HG03354 (cell line): ENCODE results near the gene GIMAP1.

Experiments used
- ATAC-seq: cut with Tn5 transposase; IDR thresholded peaks from one replicate; pipeline ENCODE4 v1.9.1; 2021; ENCODE audit warnings: mild to moderate bottlenecking; ENCODE audit not compliant: unreplicated experiment, poor library complexity, severe bottlenecking

GIMAP1 gene

DNA sequence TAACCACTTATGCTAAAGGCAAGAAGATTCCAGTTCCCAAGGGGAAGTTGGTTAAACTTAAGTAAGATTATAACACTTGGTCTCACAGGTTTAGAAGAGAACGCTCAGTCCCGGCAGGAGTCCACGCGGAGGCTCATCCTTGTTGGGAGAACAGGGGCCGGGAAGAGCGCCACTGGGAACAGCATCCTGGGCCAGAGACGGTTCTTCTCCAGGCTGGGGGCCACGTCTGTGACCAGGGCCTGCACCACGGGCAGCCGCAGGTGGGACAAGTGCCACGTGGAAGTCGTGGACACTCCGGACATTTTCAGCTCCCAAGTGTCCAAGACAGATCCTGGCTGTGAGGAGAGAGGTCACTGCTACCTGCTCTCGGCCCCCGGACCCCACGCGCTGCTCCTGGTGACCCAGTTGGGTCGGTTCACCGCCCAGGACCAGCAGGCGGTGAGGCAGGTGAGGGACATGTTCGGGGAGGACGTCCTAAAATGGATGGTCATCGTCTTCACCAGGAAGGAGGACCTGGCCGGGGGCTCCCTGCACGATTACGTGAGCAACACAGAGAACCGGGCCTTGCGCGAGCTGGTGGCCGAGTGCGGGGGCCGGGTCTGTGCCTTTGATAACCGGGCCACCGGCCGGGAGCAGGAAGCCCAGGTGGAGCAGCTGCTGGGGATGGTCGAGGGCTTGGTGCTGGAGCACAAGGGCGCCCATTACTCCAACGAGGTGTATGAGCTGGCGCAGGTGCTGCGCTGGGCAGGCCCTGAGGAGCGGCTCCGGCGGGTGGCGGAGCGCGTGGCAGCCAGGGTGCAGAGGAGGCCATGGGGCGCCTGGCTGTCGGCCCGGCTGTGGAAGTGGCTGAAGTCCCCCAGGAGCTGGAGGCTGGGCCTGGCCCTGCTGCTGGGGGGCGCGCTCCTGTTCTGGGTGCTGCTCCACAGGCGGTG, 3.8 kb downstream of the GIMAP1 start:
- ATAC-seq, result no peak

DNA sequence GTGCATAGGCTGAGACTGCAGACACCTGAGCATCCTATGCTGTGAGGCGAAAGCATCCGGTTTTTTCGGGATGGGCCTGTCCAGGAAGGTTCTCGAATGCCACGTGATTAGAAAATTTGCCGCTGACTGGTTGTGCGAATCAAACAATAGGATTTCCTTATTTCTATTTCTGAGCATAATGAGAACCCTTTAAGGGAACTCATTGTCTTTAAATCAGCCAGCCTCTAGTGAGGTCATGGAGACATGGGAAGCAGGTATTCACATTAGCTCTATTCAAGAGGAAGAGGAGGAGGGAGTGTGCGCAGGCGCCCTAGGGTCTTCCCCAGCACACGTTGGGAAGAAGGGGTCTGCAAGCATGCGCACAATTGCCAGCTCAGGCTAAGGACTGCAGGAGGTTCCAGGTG, 5.6 kb downstream of the GIMAP1 start:
- ATAC-seq, result no peak

DNA sequence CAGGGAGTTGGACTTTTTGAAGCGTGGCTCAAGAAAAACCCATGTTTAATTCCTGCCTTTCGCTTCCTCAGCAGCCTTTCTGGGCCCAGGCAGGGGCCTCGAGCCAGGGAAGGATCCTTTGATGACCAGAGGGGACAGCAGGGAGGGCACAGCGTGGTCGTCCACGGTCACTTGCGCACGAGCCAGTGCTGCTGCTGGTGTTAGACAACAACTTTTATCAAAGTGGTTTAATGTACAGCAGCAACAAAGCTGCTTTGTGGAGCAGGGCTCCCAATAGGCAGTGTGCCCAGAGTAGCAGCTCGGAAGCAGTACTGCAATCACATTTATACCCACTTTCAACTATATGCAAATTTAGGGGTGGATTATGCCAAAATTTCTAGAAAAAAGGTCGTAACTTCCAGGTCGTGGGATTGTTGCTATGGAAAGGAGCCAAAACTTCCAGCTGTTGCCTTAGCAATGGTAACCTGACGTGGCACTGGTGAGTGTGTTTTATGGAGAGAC, 6.1 kb downstream of the GIMAP1 start:
- no peak for ATAC-seq

DNA sequence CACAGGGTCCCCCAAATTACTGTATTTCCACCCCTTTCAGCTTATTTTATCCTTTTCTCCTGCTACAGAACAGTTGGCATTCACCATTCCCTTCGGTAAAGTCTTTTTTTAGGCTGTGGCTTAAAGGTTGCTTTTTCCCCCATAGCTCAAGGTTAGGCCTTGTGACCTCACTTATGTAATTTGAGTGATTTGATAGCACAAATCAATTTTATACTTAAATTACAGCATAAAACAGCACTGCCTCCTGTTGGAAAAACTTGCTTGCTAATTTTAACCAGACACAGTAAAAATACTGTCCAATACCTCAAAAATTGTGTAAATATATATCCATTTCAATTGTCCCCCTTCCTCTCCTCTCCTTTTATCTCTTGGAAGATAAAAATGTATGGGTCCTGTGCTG, 7.1 kb downstream of the GIMAP1 start:
- no peak for ATAC-seq

DNA sequence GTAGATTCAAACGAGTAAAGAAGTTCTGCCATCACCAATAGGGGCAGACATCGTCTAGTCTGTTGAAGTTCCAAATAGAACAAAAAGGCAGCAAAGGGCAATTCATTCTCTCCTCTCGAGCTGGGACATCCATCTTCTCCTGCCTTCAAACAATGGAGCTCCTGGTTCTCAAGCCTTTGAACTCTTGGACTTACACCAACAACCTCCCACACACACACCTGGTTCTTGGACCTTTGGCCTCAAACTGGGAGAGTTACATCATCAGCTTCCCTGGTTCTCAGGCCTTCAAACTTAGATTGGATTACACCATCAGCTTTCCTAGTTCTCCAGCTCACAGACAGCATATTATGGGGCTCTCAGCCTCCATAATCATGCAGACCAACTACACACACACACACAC, 11.0 kb downstream of the GIMAP1 start:
- no peak for ATAC-seq

DNA sequence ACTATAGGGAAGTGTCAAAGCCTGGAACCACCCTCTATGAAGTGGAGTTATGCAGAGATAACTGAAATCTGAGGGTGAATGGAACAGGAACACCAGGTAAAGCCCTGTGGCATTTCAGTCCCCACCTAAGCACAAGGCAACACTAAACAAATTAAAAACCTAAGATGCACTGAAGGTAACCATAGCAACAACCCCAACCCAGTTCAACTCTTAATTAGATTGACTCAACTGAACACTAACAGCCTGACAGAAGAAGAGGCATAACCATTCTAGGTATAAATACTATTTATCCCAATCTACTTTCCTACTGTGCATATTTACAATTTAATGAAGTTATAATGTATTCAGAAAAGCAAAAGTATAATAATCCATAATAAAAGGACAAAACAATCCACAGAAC, 11.6 kb downstream of the GIMAP1 start:
- no peak for ATAC-seq

DNA sequence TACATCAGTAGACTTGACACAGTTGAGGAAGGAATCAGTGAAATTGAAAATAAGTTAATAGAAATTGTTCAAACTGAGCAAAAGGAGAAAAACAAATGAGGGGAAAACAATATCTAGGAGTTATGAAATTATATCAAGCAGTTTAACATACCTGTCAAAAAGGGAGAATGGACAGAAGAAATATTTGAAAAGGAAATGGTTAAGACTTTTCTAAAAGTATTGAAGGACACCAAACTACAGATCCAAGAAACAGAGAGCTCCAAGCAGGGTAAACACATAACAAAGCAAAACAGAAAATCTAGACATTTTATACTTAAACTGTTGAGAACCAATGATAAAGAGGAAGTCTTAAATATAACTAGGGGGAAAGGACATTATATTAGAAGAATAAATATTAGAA, 12.2 kb downstream of the GIMAP1 start:
- ATAC-seq, result no peak

DNA sequence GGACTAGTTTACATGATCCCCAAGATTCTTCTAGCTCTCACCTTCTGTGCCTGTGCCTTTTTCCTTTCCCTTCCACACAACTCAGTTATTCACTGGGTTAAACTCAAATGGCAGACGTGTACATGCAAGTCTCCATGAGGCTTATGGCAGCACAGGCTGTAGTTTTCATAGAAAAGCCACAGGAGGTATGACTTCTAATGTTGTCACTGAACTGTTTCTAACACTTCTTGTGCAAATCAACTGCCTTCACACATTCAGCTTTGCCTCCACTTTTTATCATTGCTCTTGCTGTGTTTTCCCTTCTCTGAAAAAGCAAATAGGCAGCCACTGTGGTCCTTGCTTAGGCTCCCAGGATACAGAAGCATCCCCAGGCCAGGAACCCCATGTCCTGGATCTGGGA, 15.5 kb downstream of the GIMAP1 start:
- ATAC-seq, result no peak

DNA sequence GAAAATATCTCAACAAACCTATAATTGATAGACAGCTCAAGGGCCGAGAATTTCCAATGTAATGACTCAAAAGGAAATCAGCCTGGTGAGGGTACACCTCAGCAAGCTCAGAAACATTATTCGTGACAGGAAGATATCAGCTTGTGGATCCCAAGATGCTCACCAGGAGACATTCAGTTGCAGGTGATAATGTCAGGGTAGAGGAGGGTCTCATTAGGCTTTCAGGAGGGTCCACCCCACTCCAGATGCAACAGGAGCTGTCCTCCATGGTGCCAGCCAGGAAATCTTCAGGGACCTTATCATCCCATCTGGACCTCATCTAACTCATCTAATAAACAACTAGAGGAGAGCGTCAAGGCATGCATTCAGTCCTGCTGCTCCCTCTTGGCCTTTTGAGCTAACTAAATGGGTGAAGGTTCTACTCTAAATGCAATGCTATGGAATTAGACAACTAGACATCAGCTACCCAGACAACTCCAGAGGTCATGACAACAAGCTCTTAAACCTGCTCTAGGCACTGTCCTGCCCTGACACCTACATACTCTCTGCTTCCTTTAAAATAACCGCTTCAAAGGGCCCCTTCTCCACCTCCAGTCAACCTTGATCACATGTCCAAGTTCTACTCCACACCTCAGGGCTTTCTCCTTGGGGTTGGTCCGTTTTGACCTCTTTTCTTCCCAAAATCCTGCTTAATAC, 16.5 kb downstream of the GIMAP1 start:
- no peak for ATAC-seq

DNA sequence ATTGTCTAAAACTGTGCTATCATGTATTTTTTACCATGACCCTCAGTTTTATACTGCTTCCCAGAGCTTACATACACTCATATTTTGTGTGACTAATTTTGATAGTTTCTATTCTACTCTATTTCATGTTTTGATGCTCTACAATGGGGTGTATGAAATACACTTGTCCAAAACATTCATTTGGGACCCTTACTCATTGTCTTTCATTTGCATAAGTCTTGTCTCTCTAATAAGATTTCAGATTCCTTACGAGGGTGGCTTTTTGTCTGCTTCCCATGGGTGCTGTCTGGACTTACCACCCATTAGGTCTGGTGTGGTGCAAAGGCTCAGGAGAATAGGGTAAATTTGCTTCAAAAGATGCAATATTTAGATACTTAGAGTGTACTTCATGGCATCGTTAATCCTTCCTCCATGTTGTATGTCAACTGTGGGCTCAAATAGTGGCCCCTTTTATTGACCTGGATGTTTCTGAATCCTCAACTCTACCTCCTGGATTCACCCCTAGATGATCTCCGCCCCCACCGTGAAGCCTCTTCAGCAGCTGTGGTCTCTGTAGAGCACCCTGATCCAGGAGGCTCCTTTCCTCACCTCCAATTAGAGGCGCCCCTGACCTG, 17.2 kb downstream of the GIMAP1 start:
- no peak for ATAC-seq

DNA sequence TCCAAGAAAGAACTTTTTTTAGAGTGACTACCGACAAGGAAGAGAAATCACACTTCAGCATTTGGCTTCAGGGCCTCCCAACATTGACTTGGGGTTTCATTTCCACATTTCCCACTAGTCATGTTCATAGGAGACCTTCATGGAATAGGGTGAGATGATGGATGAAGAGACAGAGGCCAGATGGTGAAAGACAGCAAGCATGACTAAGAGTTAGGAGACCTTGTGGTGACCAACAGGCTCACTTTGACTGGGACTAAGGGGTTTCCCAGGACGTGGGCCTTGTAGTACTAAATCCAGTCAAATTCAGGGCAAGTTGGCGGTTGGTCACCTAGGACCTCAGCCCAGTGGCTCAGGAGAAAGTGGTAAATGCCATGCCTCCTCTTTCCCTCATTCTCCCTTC, 17.8 kb downstream of the GIMAP1 start:
- ATAC-seq, result no peak

DNA sequence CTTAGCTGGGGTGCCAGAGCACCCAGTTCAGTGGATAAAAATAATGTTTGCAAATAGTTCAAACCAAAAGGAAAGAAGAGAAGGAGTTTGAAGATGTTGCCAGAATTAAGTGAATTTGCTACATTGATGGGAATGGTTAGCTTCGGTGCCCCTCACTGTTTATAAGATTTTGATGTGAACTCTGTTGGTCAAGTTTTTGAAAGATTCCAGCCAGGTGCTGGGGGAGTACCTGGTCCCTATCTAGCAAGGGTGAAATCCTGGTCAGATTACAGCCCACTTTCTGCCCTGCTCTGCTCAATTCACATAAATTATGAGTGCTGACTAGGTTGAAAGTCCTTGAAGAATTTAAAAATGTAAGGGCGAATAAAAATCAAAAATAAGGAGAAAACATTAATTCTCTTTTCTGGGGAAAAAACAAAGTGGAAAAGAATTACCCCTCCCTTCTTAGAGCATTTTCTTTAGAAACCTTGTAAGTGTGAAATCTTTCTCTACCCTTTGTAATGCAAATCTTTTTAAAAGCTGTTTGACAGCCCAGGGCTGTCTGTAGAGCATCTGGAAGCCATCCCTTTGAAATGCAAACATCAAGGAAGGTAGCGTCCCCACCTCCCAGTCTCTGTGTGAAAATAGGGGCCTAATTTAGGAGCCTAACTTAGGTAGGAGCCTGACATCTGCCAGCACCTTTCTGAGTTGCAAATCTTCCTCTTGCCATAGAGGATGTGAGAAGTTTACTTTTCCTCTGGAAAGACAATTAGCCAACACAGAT, 19.4 kb downstream of the GIMAP1 start:
- ATAC-seq, result no peak

DNA sequence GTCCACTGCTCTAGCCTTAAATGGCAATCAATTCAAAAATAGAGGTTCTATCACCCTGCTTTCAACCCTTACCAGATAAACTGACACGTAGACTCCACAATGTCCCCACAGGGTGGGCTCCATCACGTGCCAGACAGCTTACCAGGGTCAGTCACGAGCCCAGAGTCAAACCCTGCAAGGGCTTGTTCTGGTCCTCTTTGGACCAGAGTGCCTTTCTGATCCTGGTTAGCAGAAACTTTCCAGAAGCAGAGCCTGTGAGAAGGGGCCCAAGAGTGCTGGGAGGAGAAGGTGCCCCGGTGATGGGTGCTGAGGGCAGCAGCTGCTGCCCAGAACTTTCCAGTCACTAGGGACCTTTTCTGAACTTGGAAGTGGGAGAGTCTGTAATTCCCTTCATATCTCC, 20.5 kb downstream of the GIMAP1 start:
- ATAC-seq, result peak; percentile 8

DNA sequence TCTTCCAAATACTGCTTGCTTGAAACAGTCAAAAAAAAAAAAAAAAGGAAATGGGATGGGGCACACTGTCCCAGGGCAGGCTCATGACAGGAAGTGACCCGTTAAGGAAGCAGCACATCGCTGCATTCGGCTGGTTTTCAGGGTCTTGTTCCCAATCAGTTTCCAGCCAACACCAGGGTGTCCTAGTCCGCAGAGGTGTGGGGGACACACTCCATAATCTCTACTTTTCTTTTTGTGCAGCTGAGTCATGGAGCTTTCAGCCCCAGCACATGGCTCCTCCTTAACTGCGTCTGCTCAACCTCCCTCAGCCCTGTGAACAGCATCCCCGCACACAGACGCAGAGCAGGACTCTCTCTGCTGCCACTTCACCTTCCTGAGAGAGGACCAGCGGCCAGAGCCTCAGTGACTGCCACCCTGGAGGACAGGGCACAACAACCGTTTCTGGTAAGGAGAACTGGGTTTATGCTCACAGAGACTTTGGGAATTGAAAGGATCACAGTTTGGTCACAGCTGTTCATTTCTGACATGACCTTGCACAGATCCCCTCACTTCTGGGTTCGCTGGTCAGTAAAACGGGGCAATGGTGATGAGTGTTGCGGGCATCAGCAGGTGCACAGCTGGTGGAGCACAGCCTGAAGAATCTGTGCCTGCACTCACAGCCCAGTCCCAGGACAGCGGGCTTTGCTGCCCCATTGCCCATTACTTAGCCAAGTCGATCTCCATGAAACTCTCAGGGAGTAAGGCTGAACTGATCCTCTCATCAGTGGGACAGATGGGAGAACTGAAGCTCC, 21.0 kb downstream of the GIMAP1 start, which contains the start of gene GIMAP5:
Gene GIMAP5, plus strand, starts transcription at position 154 of the 791 bp plus-strand sequence. CDS start 3,467 bp downstream, outside the sequence.
- ATAC-seq, result peak; percentile 81

DNA sequence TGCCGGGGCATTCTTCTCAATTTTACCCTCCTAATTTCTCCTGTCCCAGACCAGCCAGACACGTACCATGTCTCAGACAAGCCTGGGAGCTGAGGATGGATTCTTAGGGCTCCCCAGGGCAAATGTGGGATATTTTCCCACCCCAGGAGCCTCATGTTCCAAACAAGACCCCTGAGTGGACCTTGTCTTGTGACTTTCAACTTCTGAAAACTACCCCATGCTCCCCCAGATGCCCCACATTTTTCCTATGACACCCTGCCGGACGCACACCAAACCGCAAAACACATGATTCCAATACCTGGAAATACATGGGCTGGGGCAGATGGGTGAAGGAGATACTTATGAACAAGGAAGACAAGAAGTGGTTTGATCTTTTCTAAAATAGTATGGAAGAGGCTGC, 21.7 kb downstream of the GIMAP1 start:
- no peak for ATAC-seq

DNA sequence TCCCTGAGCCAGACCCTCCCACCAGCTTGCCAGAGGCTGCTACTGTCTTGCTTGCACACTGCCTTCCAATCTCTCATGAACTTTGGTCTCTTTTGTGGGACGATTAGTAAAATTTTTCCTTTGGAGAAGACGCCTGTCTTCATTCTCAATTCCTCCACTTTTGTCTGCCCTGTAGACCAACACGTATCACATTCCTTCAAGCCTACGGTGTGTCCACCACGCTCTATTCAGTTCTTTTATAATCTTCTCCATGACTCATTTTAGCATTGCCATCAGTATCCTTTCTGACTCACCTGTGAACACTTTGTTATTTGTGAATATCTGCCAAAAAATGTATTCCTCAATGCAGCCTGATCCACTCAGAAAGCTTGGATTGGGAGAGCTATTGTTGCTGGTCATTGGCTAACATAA, 22.2 kb downstream of the GIMAP1 start:
- no peak for ATAC-seq

DNA sequence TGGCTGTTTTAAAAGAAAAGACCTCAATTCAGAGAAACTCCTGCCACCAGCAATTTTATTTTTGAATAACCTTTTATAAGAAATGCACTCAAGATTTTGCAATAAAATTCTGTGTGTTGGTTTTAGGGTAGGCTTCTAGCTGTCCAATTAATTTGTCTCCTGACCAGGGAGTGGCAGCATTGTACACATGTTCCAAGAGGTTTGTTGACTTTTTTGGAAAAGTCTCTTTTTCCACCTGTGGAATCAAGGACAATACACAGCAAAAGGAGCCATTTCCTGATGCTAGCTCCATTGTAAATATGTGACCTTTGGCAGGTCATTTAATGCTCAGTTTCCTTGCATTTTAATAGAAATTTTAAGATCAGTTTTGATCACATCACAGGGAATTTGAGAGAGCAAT, 22.6 kb downstream of the GIMAP1 start:
- ATAC-seq, result no peak

DNA sequence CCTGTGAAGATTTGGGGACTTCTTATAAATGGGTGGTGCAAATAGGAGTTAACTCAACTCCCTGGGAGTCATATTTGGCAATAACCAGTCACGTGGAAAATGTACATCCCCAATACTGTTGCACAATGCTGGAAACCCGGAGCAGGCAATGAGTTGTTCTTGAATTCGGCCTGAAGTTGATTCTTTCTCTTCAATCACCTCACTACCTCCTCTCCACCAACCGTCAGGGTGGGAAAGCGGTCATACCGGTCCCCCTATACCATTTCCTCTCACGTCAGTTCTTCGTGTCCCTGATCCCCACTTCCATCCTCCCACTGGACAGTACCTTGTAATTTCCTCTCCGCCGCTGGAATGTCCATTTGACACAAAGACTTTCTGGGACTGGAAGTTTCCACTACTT, 23.6 kb downstream of the GIMAP1 start:
- ATAC-seq, result no peak
